NCI-H510A (cell line): Measurements from ENCODE around the gene ST6GALNAC2.
"Not testable (repeated sequence)": the region's sequence is repeated elsewhere in the genome, so short reads cannot be mapped to it uniquely, and the experiment has no call there.

Experiments used
- DNase-seq: peaks from one replicate; lab custom pipeline; 2025; lab: John Stamatoyannopoulos, UW

The ST6GALNAC2 gene

DNA sequence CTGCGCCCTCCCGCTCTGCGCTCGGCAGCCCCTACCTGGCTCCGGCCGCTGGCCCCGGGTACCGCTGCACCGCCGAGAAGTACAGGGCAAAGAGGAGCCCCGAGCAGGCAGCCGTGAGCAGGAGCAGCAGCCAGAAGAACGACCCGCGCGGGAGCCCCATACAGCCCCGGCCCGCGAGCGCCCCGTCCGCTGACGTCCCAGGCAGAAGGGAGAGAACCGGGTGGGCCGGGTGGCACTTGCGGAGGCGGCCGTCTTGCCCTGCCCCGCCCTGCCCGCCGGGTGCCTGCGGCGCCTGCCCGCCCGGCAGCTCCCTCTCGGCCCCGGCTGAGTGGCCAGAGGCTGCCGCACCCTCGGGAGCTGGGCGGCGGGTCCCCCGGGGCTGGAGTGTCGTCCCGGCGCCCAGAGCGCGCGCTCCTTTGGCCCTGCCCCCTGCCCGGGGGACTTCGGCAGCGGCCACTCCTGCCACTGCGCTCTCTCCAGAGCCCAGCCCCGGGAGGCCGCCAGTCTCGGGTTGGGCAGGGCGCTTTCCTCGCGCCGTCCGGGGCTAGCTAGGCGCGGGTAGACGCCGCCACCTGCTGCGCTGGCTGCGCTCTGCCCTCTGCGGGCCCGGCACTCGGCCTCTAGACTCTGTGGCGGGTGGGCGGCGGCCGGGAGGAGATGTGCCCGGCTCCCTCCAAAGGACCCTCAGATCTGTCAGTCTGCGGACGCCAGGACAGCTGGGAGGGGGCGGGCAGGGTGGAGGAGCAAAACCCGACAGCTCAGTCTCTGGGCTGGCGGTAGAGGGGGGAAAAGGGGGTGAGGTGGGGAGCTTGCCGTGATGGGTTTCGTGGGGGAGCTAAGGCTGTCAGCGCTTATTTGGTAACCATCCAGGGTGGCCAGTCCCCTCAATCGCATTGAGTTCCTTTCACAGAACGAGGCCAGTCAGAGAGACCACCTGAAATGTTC lies at the start of gene ST6GALNAC2:
TSS of gene ST6GALNAC2 (minus strand) at position 212 of the 945 bp plus-strand sequence. CDS start at position 160, 52 bp downstream.
- DNase-seq = peak; percentile 63

DNA sequence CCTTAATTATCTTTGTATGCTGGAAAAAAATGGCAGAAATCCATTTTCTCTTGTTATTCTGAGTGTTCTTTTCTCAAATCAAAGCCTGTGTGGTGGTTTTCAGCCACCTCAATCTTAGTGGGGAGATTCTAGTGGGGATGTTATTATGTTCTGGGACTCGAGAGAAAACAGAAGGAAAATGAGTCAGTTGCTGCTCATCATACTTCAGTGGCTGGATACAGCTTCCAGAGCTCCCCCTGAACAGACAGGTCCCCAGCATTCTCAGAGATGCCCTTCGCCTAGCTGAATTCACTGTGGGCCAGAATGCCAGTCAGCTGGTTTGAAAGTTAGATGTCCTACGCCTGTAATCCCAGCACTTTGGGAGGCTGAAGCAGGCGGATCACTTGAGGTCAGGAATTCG lies 49.4 kb upstream of the ST6GALNAC2 start:
- no peak for DNase-seq

DNA sequence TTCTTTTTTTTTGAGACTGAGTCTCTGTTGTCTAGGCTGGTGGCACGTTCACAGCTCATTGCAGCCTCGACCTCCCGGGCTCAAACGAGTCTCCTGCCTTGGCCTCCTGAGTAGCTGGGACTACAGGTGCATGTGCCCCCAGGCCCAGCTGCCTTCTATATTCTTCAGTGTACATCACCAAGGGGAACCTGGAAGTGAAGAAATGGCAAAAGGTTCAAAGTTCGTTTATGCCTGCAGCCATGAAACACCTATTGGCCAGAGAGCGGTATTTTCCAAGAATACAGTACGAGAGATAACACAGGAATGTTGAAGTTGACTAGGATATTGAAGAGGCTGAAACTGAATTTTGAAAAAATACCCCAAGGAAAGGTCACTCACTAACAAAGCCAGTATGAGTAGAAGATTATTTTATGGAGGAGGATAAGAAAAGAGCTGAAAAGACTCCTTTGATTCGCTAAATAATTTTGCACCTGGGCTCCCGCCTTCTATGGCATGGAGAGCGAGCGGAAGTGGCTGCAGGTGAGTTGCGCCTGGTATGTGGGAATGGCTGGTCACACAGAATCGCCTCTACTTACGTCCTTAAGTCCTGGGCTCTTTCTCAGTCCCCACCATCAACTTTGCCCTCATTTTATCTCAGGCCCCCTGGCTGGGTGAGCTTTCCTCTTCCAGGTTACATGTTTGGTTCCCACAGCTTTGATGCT lies 48.1 kb upstream of the ST6GALNAC2 start:
- no peak for DNase-seq

DNA sequence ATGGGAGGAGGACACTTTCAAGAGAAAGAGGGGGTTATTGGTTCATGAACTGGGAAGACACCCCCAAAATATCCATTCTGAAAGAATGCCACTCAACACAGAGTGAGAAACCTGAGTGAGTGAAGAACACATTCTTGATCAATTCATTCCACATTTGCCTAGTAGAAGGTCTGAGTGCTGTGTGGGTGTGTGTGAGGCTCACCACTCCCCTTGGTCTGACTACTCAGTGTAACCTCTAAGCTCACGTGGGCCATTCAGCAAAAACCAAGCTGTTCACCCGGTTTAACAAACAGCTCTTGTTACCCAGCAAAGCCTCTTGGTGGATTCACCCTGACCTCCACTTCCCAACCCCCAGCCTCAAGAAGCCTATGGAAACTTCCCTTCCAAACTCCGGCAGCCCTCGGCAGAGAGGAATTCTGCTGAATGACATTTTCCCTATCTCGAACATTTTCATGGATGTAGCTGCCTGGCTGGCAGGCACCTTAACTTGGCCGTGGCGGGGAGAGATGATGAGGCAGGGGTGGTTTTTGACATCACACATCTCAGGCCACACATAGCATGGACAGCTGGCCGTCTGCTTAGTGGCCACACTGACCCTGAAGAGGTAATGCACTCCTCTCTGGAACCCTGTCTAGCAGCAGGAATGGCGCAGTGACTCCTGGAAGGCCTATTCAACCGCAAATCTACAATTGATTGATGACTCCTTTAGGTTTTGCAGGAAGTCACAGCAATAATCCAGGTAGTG lies 46.3 kb upstream of the ST6GALNAC2 start:
- no peak for DNase-seq

DNA sequence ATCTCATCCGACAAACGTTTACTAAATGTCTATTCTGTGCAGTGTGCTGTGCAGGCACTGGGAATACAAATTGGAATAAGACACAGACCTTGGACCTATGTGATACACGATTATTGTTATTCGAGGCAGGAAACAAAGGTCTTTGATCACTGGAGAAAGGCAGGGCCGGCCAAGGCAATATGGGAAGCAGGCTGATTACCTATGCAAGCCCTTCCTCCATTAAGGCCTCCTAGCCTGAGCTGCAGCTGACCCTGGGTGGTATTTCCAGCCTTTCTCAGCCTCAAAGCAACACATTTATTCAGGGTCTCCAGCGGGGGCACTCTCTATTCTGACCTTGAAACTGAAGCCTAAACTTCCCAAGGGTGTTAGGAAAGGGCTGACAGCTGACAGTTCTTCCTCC lies 44.5 kb upstream of the ST6GALNAC2 start:
- DNase-seq = no peak

DNA sequence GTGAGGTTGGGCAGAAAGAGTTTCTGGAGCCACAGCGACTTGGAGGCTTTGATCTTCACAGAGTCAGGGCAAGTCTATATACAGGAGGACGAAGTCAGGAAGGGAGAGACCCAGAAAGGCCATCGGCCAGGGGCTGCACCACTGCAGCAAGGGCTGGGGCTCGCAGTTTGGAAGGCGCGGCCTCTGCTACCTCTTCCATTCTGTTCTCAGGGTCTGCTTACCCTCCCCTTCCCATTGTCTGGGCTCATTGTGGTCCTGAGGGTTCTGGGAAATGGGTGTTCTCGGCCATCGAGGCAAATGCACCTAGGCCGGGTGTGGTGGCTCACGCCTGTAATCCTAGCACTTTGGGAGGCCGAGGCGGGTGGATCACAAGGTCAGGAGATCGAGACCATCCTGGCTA lies 41.9 kb upstream of the ST6GALNAC2 start:
- DNase-seq = no peak

DNA sequence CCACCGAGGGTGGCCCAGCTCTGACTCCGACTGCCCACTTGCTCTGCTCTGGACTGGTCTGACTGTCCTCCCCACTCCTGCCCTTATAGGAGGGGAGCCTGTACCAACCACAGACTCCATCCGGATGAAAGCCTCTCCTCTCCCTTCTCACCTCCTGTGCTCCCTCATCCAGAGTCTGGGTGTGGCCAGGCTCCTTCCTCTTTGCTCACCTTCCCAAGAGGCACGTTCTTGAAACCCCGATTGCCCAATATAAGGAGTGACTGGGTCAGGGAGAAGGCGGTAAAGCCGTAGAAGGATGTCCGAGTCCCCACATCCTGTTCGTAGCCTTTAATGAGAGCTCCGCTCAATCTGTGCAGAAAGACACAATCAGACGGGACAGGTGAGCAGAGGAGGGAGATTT lies 40.8 kb upstream of the ST6GALNAC2 start:
- no peak for DNase-seq

DNA sequence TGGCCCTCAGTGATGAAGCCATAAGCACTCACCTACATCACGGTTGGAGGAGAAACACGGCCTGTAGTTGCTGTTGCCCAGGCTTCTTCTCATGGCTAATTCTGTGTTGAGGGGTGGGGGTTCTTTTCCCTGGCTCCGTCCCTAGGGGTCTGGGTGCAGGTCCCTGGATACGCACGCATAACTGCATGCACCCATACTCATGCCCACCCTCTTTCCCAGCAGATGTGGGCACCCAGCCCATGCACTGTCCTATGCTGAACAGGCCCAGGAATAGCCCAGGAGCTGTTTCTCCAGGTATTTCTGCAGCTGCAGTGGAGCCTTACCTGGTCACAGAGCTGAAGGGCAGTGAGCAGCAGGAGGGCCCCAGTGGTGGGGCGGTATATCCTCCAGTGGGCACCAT lies 39.8 kb upstream of the ST6GALNAC2 start:
- no peak for DNase-seq

DNA sequence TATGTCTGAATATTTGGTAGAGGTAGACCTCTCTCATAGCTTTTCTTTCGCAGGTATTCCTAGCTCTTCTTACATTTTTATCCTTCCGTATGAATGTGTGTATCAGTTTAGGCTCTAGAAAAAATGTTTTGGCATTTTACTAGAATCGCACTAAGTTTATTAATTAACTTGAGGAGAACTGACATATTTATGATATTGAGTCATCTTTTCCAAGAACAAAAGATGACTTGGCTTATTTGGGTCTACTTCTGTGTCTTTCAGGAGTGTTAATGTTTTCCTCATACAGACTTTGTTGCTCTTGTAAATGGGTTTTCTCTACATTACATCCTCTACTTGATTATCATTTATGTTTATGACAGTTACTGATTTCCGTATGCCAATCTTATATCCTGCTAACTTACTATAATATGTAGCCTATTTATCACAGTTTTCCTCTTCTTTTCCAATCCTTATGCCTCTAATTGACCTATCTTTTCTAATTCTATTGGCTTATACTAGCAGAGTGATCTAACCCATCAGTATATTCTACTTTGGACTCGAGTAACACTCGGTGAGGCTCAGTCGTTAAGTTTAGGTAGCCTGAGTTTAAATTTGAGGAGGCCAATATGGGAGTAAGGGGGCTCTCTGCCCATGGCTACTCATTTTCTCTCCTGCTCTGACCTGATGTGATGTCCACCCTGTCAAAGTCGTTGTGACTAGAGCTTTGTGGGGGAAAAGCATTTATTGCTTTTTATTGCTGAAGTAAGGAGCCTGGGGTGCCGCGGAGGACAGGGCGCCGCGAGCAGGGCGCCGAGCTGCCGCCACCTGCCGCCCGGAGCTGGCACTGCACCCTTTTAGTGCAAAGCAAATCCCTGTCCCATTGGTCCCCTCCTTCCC lies 37.8 kb upstream of the ST6GALNAC2 start:
- no peak for DNase-seq

DNA sequence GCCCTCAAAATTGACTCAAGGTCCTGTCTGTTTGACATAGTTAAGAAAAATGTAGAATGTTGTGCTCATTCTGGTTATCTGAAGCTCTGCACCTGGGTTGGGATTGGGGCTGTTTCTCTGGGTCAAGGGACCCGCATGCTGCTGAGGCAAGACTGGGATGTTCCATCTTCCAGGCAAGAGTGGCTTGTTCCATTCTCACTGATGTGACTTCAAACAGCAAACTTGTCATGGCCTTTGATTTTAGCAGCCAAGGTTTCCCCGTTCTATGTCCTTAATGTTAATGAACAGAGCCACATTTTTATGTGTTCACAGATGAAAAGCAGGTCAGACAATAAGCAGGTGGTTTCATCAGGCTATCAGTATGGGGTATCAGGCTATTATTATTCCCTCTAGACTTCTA lies 32.2 kb upstream of the ST6GALNAC2 start:
- no peak for DNase-seq

DNA sequence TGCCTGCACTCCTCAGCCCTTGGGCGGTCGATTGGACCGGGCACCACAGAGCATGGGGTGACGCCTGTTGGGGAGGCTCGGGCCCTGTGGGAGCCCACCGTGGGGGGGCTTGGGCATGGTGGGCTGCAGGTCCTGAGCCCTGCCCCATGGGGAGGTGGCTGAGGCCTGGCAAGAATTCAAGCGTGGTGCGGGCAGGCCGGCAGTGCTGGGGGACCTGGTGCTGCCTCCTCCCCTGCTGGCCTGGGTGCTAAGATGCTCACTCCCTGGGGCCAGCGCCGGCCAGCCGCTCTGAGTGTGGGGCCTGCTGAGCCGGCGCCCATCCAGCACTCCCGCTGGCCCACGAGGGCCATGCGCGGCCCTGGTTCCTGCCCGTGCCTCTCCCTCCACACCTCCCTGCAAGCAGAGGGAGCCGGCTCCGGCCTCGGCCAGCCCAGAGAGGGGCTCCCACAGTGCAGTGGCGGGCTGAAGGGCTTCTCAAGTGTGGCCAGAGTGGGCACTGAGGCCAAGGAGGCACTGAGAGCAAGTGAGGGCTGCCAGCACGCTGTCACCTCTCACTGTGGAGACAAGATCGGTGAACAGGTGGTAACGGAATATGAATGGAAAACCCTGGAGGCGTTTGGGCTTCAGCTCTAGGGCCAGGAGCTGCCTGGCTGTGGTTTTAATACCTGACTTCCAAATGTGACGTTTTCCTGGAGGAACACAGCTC lies 29.4 kb upstream of the ST6GALNAC2 start:
- DNase-seq = no peak

DNA sequence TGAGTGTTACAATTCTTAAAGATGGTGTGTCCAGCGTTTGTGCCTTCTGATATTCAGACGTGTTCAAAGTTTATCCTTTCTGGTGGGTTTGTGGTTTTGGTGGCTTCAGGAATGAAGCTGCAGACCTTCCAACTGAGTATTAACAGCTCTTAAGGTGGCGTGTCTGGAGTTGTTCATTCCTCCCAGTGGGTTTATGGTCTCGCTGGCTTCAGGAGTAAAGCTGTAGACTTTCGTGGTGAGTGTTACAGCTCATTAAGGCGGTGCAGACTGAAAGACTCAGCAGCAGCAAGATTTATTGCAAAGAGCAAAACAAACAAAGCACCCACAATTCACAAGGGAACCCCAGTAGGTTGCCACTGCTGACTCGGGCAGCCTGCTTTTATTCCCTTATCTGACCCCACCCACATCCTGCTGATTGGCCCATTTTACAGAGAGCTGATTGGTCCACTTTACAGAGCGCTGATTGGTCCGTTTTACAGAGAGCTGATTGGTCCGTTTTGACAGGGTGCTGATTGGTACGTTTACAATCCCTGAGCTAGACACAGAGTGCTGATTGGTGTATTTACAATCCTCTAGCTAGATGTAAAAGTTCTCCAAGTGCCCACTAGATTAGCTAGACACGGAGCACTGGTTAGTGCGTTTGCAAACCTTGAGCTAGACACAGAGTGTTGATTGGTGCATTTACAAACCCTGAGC lies 28.6 kb upstream of the ST6GALNAC2 start:
- not testable (repeated sequence) for DNase-seq

DNA sequence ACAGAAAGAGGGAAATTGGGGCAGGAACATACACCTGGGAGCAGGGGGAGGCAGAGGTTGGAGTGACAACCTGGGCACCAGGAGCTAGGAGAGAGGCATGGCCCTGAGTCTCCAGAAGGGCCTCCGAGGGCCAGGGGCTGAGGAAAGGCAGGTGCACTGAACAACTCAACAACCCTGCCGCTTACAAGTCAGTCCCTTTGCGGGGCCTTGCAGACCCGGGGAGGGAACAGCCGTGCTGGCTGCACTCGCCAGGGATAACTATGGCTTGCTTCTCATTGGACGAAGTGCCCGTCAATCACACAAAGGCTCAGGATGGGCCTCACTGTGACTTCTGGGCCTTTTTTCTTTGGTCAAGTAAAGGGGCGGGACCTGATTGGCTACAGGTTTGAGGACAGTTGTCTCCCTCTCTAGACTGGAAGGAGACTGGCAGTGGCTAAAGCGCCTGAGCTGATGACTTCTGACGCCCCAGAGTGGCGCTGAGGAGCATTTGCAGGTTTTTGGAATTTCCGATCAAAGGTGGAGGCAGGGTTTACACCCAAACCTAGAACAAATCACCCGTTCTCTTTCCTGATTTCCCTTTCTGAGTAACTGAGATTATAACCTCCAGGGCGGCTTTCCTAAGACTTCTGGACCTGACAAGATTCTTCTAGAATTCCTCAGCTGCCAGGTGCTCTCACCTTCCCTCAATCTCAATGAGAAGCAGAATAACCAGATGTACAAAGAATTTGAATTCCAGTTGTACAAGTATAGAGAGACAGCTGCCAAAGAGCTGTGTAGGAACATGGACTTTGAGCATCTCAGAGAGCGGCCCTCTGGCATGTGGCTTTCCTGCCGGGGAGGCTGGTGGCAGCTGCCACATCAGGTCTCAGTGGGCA lies 27.6 kb upstream of the ST6GALNAC2 start:
- no peak for DNase-seq

DNA sequence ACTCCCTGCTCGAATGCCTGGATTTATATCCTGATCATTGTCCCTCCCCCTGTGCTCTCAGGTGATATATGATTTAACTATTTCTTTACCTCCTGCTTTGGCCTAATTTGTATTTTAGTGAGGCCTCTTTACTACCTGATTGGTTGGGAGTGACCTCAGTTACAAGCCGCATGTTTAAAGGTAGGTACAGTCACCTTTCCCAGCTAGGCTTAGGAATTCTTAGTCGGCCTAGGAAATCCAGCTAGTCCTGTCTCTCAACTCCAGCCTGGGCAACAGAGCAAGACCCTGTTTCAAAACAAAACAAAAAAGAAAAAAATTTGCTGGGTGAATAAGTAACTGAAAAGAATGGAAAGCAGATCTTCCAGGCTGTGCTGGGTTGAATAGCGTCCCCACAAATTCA lies 26.8 kb upstream of the ST6GALNAC2 start:
- DNase-seq = no peak

DNA sequence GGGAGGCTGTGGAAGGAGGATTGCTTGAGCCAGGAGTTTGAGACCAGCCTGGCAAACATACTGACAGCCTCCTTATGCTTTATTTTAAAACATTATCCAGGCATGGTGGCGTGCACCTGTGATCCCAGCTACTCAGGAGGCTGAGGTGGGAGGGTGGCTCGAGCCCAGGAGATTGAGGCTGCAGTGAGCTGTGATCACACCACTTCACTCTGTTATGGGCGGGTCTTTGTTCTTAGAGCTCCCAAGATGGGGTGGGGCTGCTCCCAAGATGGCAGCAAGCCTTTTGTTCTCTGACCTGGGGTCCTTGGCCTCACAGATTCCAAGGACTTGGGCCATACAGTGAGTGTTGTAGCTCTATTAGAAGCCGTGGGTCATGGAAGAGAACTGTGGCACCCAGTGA lies 26.1 kb upstream of the ST6GALNAC2 start:
- no peak for DNase-seq

DNA sequence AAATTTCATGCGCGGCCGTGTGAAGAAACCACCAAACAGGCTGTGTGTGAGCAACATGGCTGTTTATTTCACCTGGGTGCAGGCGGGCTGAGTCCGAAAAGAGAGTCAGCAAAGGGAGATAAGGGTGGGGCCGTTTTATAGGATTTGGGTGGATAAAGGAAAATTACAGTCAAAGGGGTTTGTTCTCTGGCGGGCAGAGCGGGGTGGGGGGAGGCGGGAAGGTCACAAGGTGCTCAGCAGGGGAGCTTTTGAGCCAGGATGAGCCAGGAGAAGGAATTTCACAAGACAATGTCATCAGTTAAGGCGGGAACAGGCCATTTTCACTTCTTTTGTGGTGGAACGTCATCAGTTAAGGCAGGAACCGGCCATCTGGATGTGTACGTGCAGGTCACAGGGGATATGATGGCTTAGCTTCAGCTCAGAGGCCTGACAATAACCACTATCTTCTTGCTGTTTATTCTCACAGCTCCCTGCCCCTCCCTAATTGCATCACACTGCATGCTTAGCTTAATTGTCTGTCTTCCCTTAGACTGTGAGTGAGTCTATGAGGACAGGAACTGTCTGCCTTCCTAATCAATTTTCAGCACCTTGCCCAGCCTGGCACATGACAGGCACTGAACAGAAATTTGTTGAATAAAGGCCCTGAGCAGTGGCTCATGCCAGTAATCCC lies 25.6 kb upstream of the ST6GALNAC2 start:
- not testable (repeated sequence) for DNase-seq

DNA sequence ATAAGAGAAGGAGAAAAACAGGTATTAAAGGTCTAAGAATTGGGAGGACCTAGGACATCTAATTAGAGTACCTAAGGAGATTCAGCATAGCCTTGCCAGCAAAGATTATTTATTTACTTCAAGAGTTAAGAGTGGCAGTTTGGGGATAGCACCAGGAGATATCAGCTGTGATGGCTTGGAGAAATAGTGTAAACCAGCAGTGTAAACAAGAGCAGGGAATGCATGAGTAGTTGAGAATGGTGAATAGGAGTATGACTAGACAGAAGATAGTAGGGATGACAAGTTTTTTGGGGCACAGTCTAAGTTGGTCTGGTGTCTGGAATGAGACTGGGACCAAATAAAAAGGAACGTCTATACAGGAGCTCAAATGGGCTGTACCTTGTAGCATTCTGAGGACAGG lies 21.0 kb upstream of the ST6GALNAC2 start:
- DNase-seq = not testable (repeated sequence)

DNA sequence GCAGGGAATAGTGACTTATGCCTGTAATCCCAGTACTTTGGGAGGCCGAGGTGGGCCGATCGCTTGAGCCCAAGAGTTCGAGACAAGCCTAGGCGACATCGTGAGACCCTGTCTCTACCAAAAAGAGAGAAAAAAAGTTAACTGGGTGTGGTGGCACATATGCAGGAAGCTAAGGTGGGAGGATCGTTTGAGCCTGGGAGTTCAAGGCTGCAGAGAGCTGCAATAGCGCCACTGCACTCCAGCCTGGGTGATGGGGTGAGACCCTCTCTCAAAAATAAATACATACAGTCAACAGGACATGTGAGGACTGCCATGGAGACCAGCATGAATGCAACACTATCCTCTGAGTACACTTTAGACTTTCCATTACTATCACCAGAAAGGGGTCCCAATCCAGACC lies 15.4 kb upstream of the ST6GALNAC2 start:
- no peak for DNase-seq
